Activated B cell treated with CpG ODN at 0.5 μM for 24 hours (primary cell): ENCODE results near the gene LTB4R2. TPM values are rescaled to one million over a fixed set of nuclear protein-coding genes. Genes with fewer than 3 reads are reported as not detected.
A peak's percentile ranks its signal among the peaks of the same experiment; 100 is the strongest.

Source experiments
- ATAC-seq: fragments of 200-7000 bp; cut with Tn5 transposase; one replicate; pipeline ENCODE4 v1.10.0; 2021; ENCODE audit warnings: low read depth, mild to moderate bottlenecking, moderate library complexity
- CTCF ChIA-PET: fragments of 350-600 bp; sonication (Branson Sonifier 250); formaldehyde crosslinking; loops from one replicate; lab custom pipeline; 2021; ENCODE audit warnings: antibody characterized with exemption; lab: Charles Lee
- POLR2A ChIA-PET: fragments of 350-600 bp; sonication (Branson Sonifier 250); formaldehyde crosslinking; loops from one replicate; lab custom pipeline; 2021; ENCODE audit warnings: antibody characterized with exemption; lab: Charles Lee
- DNase-seq: peaks from one replicate; pipeline ENCODE4 v3.0.0; 2022
- H3K27ac Mint-ChIP-seq: one replicate; pipeline ENCODE4 v1.8.0; 2020; ENCODE audit warnings: mixed read lengths
- H3K27me3 Mint-ChIP-seq: one replicate; pipeline ENCODE4 v1.8.0; 2021; ENCODE audit warnings: mixed read lengths
- H3K36me3 Mint-ChIP-seq: one replicate; pipeline ENCODE4 v1.8.0; 2021; ENCODE audit warnings: low read depth, mixed read lengths
- H3K4me1 Mint-ChIP-seq: one replicate; pipeline ENCODE4 v1.8.0; 2021; ENCODE audit warnings: mixed read lengths
- H3K4me3 Mint-ChIP-seq: one replicate; pipeline ENCODE4 v1.8.0; 2020; ENCODE audit warnings: mild to moderate bottlenecking, mixed read lengths
- H3K9me3 Mint-ChIP-seq: one replicate; pipeline ENCODE4 v1.8.0; 2020; ENCODE audit warnings: mixed read lengths
- intact Hi-C: fragments of 100-400 bp; cut with micrococcal nuclease; formaldehyde crosslinking; loops from one replicate; pipeline ENCODE4 v1.15.1; 2024
- total RNA-seq: library from RNA; stranded (reverse); gene quantifications from 2 replicates; pipeline ENCODE4 v1.2.3, GENCODE V29; 2022
- TF ChIP-seq, protein P1 (sequence below): fragments of 200-600 bp; IDR thresholded peaks from one replicate; pipeline ENCODE4 v1.8.0; 2022; ENCODE audit warnings: antibody characterized with exemption, mild to moderate bottlenecking

Gene LTB4R2, protein sequence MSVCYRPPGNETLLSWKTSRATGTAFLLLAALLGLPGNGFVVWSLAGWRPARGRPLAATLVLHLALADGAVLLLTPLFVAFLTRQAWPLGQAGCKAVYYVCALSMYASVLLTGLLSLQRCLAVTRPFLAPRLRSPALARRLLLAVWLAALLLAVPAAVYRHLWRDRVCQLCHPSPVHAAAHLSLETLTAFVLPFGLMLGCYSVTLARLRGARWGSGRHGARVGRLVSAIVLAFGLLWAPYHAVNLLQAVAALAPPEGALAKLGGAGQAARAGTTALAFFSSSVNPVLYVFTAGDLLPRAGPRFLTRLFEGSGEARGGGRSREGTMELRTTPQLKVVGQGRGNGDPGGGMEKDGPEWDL
- total RNA-seq, result 7.7 and 9.1 TPM in 2 replicates

DNA sequence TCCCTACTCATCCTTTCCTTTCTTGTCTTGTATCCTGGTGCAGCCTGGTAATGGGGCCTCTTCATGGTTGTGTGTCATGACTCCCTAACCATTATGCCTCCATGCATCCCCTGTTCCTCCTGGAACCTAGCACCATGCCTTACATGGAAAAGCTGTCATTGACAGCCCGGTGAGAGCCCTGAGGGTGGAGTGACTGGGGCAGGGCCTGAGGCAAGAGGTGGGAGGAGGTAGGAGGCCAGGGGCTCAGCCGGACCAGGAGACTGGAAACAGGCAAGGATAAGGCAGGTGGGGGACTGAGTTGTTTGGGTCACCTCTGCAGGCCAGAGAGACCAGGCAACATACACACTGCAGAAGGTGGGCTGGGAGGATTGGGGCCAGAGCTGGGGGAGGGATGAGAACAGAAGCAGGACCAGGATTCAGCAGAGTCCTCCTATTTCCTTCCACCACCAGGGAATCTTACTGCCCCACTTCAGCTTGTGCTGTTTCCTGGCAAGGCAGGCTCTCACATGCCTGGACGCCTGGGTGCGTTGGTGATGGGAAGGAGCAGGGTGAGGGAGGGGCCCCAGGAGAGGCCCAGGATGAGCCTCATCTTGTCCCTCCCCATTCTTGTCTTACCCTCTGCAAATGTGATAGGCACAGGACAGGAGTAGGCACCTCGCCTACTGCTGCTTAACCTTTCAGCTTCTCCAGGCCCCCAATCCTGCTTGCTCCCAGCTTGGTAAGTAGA, at the start of gene LTB4R2:
Gene LTB4R2 (plus strand): TSS at position 603 of the 727 bp plus-strand sequence. CDS start 525 bp downstream, outside the sequence.
- H3K4me1 Mint-ChIP-seq, result peaks cover 58% of the 10 kb centered on the region
- intact Hi-C loops, result loop anchor here (2.0 kb wide), 1 partner anchor 195 kb away; the partner anchor contains the start of genes DCAF11 and NRL
- peak within 1 kb of the TSS; percentile 75 for H3K4me3 Mint-ChIP-seq
- CTCF ChIA-PET, result interaction anchor here (1.6 to 7.2 kb wide), 11 partner anchors 12 to 201 kb away, joined by 7 to 67 read pairs (median 19); partner anchors contain the start of genes DHRS1, MDP1, NOP9 and TINF2
- ATAC-seq (no peak), DNase-seq (no peak)
- H3K36me3 Mint-ChIP-seq, result peaks cover 34% of the 10 kb centered on the region
- TF ChIP-seq, protein P1, sequence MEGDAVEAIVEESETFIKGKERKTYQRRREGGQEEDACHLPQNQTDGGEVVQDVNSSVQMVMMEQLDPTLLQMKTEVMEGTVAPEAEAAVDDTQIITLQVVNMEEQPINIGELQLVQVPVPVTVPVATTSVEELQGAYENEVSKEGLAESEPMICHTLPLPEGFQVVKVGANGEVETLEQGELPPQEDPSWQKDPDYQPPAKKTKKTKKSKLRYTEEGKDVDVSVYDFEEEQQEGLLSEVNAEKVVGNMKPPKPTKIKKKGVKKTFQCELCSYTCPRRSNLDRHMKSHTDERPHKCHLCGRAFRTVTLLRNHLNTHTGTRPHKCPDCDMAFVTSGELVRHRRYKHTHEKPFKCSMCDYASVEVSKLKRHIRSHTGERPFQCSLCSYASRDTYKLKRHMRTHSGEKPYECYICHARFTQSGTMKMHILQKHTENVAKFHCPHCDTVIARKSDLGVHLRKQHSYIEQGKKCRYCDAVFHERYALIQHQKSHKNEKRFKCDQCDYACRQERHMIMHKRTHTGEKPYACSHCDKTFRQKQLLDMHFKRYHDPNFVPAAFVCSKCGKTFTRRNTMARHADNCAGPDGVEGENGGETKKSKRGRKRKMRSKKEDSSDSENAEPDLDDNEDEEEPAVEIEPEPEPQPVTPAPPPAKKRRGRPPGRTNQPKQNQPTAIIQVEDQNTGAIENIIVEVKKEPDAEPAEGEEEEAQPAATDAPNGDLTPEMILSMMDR, result no peak
- no peaks in the 10 kb centered on the region for H3K27me3 Mint-ChIP-seq
- peak within 1 kb of the TSS; percentile 80 for H3K27ac Mint-ChIP-seq
- H3K9me3 Mint-ChIP-seq, result no peaks in the 10 kb centered on the region
- POLR2A ChIA-PET, result interaction anchor here (0.5 to 4.4 kb wide), 17 partner anchors 10 to 215 kb away, joined by 3 to 46 read pairs (median 7); partner anchors contain the start of genes CHMP4A, DHRS1, IRF9 and KHNYN

DNA sequence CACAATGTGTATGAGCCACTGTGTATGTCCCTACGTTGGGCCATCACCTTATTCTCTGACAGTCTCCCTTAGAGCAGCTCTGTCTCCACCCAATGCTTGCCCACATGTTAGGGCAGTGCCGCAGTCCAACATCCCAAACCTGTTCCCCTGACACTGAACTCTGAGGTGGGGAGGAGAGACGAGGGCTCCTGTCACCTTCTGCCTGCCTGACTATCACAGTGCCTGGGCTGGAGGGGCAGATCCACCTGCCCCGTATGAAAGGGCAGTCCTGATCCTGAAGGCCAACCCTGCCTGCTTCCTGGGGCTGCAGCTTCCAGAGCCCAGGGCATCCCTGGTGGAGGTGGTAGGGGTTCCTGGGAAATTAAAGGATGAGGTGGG, 49.2 kb upstream of the LTB4R2 start:
- intact Hi-C loops, result no loop called here
- TF ChIP-seq, protein P1, result no peak
- H3K4me1 Mint-ChIP-seq, result no peaks in the 10 kb centered on the region
- DNase-seq, result no peak
- no peak overlapping the region for H3K4me3 Mint-ChIP-seq
- ChIA-PET CTCF (no interaction called here), POLR2A (no interaction called here)
- H3K27ac Mint-ChIP-seq, result no peak overlapping the region
- peaks cover 32% of the 10 kb centered on the region for H3K36me3 Mint-ChIP-seq
- H3K9me3 Mint-ChIP-seq, result no peaks in the 10 kb centered on the region
- H3K27me3 Mint-ChIP-seq, result no peaks in the 10 kb centered on the region
- ATAC-seq, result no peak

DNA sequence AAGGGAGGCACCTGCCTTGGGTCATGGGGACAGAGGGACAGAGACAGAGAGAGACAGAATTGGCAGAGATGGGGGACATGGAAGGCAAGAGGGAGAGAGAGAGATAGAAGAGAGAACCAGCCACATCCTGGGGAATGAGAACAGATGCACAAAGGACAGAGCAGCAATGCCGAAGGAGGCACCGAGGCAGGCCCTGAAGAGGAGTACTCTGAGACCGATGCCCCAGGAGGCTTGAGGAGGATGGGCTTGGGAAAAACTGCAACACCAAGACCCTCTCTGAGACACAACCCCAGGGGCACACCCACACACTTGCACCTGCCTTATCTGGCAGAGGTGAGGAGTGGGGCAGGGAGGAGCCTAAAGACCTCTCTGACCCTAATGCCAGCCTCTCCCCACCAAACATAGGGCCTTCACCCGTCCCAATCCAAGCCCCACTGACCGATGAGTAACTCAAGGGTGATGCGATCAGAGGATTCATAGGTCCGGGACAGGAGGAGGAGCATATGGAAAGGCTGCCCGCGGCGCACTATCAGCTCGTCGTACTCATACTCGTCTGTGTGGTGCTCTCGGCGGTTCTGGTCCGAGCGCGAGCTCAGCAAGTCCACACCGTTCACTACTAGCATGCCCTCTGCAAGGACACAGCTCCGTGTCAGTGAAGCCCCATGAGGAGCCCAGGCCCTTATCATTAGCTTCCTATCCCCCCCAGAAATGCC, 48.5 kb upstream of the LTB4R2 start:
- Mint-ChIP-seq H3K4me3 (no peak overlapping the region), H3K27ac (no peak overlapping the region), H3K4me1 (no peaks in the 10 kb centered on the region), H3K9me3 (no peaks in the 10 kb centered on the region), H3K36me3 (peaks cover 37% of the 10 kb centered on the region), H3K27me3 (no peaks in the 10 kb centered on the region)
- no peak for DNase-seq
- TF ChIP-seq, protein P1, result no peak
- ChIA-PET CTCF (no interaction called here), POLR2A (interaction anchor here (1.8 kb wide), 1 partner anchor 10 kb away, joined by 7 read pairs; the partner anchor contains the start of gene RABGGTA)
- intact Hi-C loops, result no loop called here
- no peak for ATAC-seq

DNA sequence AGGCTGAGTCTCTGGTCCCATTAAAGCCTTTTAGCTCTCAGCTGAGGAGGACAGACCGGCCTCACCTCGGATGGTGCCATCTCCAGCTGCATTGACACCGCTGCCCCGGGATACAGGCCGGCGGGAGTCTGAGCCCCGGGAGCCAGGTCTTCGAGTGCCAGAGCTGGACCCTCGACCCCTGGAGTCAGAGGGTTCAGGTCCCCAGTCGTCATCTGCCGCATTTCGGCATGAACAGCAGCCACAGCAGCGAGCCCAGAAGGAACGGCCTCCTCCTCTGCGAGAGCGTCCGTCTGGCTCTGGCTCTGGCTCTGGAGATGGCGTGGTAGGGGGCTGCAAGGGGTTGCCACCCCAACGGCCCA, 48.0 kb upstream of the LTB4R2 start:
- POLR2A ChIA-PET, result interaction anchor here (1.8 kb wide), 1 partner anchor 9 kb away, joined by 7 read pairs; the partner anchor contains the start of gene RABGGTA
- CTCF ChIA-PET, result no interaction called here
- intact Hi-C loops, result no loop called here
- H3K4me1 Mint-ChIP-seq, result no peaks in the 10 kb centered on the region
- no peak overlapping the region for H3K4me3 Mint-ChIP-seq
- ATAC-seq, result no peak
- H3K27ac Mint-ChIP-seq, result no peak overlapping the region
- no peaks in the 10 kb centered on the region for H3K27me3 Mint-ChIP-seq
- TF ChIP-seq, protein P1, result no peak
- H3K9me3 Mint-ChIP-seq, result no peaks in the 10 kb centered on the region
- peaks cover 42% of the 10 kb centered on the region for H3K36me3 Mint-ChIP-seq
- no peak for DNase-seq
